Tibial nerve (tissue), 4 donors: ENCODE results near the gene HMGB2. TPM values are rescaled to one million over a fixed set of nuclear protein-coding genes. Genes with fewer than 3 reads are reported as not detected.

Experiments used
- DNase-seq, 2 donors: peaks; one replicate each; pipeline ENCODE4 v3.0.0-alpha.2; 2019; ENCODE audit warnings: low spot score in 2 of 2
- H3K27ac ChIP-seq, 4 donors: fragments of 200-600 bp; sonication (generic) in 3 of 4; one replicate each; pipeline ENCODE4 v1.5.1; 2017 to 2019; ENCODE audit warnings: mild to moderate bottlenecking in 1 of 4
- H3K27me3 ChIP-seq, 2 donors: fragments of 200-600 bp; sonication (generic) in 1 of 2; one replicate each; pipeline versions ENCODE4 v1.5.1 to v1.6.0; 2017 to 2019
- H3K36me3 ChIP-seq, 3 donors: fragments of 200-600 bp; sonication (generic); one replicate each; pipeline ENCODE4 v1.5.1; 2018 to 2019
- H3K4me1 ChIP-seq, 4 donors: fragments of 200-600 bp; sonication (generic) in 3 of 4; one replicate each; pipeline ENCODE4 v1.5.1; 2017 to 2019
- H3K4me3 ChIP-seq, 4 donors: fragments of 200-600 bp; sonication (generic) in 3 of 4; one replicate each; pipeline ENCODE4 v1.5.1; 2017 to 2019; ENCODE audit warnings: mild to moderate bottlenecking in 1 of 4, moderate library complexity in 1 of 4
- H3K9me3 ChIP-seq, 4 donors: fragments of 200-600 bp; sonication (generic) in 3 of 4; one replicate each; pipeline ENCODE4 v1.5.1; 2017 to 2019
- CTCF ChIP-seq, 5 experiments: fragments of 200-600 bp in 3 of 5; fragments of 450-650 bp in 2 of 5; sonication (generic) in 3 of 5; IDR thresholded peaks; one replicate each; pipeline ENCODE4 v1.5.1; 2016 to 2019; ENCODE audit warnings: antibody characterized with exemption in 5 of 5, mild to moderate bottlenecking in 3 of 5, moderate library complexity in 2 of 5
- EP300 ChIP-seq, 2 donors: sonication (generic); formaldehyde crosslinking; IDR thresholded peaks; one replicate each; pipeline ENCODE4 v1.6.1; 2017; ENCODE audit warnings: antibody characterized with exemption in 2 of 2, mild to moderate bottlenecking in 1 of 2
- POLR2A ChIP-seq, 2 donors: fragments of 450-650 bp; IDR thresholded peaks; one replicate each; pipeline ENCODE4 v1.6.1; 2017; ENCODE audit warnings: antibody characterized with exemption in 2 of 2, mild to moderate bottlenecking in 2 of 2, moderate library complexity in 2 of 2
- WGBS, 2 donors: methylation state at CpG; one replicate each; pipeline ENCODE4 v1.1.5; 2018; 5-methylcytosine and 5-hydroxymethylcytosine counted together
- total RNA-seq, 4 donors: library from RNA; depleted of rRNA; stranded (reverse); fragments of >200 nt; gene quantifications; one replicate each; pipeline ENCODE4 v1.1.0, GENCODE V29; 2016

HMGB2 gene
- total RNA-seq, 4 donors from 2014 or later: 63.3 to 83.4 (median 72.4) TPM

GRCh38 chr4:173316060-173316459, 18.1 kb downstream of the HMGB2 start:
- H3K27me3 ChIP-seq: no peaks in the 10 kb centered on the region
- no peak for DNase-seq
- peaks cover 0 to 4% (median 0%) of the 10 kb centered on the region in 4 donors for H3K4me1 ChIP-seq
- peaks cover 0 to 57% (median 0%) of the 10 kb centered on the region in 3 donors for H3K36me3 ChIP-seq
- no peak overlapping the region for H3K27ac ChIP-seq
- H3K9me3 ChIP-seq: no peaks in the 10 kb centered on the region
- 75 to 84% methylated on average over 2 of the region's 2 CpGs for WGBS, 2 donors
- TF ChIP-seq POLR2A (IDR thresholded peaks at IDR 0.05): no peak
- TF ChIP-seq CTCF (IDR thresholded peaks at IDR 0.05): no peak
- TF ChIP-seq EP300 (IDR thresholded peaks at IDR 0.05): no peak
- H3K4me3 ChIP-seq: no peak overlapping the region

GRCh38 chr4:173314715-173315114, 19.4 kb downstream of the HMGB2 start:
- TF ChIP-seq EP300 (IDR thresholded peaks at IDR 0.05): no peak
- no peak for TF ChIP-seq POLR2A (IDR thresholded peaks at IDR 0.05)
- TF ChIP-seq CTCF (IDR thresholded peaks at IDR 0.05): no peak
- H3K4me1 ChIP-seq: peaks cover 0 to 4% (median 0%) of the 10 kb centered on the region in 4 donors

GRCh38 chr4:173311368-173311767, 22.8 kb downstream of the HMGB2 start:
- Histone ChIP-seq H3K4me1 (no peaks in the 10 kb centered on the region), H3K36me3 (peaks cover 0 to 59% (median 0%) of the 10 kb centered on the region in 3 donors)

More at GRCh38 chr4:173314715-173315114, 19.4 kb downstream of the HMGB2 start:
- Histone ChIP-seq H3K27me3 (no peaks in the 10 kb centered on the region), H3K27ac (no peak overlapping the region), H3K36me3 (peaks cover 0 to 52% (median 0%) of the 10 kb centered on the region in 3 donors), H3K9me3 (no peaks in the 10 kb centered on the region), H3K4me3 (no peak overlapping the region)
- DNase-seq: no peak
- 84 to 94% methylated on average over 3 of the region's 3 CpGs for WGBS, 2 donors

GRCh38 chr4:173307778-173308177, 26.4 kb downstream of the HMGB2 start:
- Histone ChIP-seq H3K27me3 (no peaks in the 10 kb centered on the region), H3K9me3 (no peaks in the 10 kb centered on the region), H3K27ac (no peak overlapping the region), H3K4me1 (no peaks in the 10 kb centered on the region), H3K4me3 (no peak overlapping the region), H3K36me3 (peaks cover 0 to 42% (median 0%) of the 10 kb centered on the region in 3 donors)
- 95 to 96% methylated on average over 3 of the region's 3 CpGs for WGBS, 2 donors
- TF ChIP-seq POLR2A (IDR thresholded peaks at IDR 0.05) (no peak), EP300 (IDR thresholded peaks at IDR 0.05) (no peak), CTCF (IDR thresholded peaks at IDR 0.05) (no peak)
- no peak for DNase-seq

More at GRCh38 chr4:173311368-173311767, 22.8 kb downstream of the HMGB2 start:
- WGBS, 2 donors: 73 to 89% methylated on average over 4 of the region's 4 CpGs
- TF ChIP-seq EP300 (IDR thresholded peaks at IDR 0.05) (no peak), POLR2A (IDR thresholded peaks at IDR 0.05) (no peak), CTCF (IDR thresholded peaks at IDR 0.05) (no peak)
- H3K27me3 ChIP-seq: no peaks in the 10 kb centered on the region
- H3K9me3 ChIP-seq: no peaks in the 10 kb centered on the region
- no peak overlapping the region for H3K27ac ChIP-seq
- no peak overlapping the region for H3K4me3 ChIP-seq
- no peak for DNase-seq

- Histone ChIP-seq H3K27ac (peak overlapping the region in 1 of 4 donors; percentile 43), H3K4me1 (no peaks in the 10 kb centered on the region), H3K4me3 (no peak overlapping the region), H3K9me3 (no peaks in the 10 kb centered on the region), H3K36me3 (peaks cover 0 to 15% (median 0%) of the 10 kb centered on the region in 3 donors), H3K27me3 (no peaks in the 10 kb centered on the region)
- 33 to 34% methylated on average over 5 of the region's 5 CpGs for WGBS, 2 donors
- peak; percentile 32 to 66 (median 58) for TF ChIP-seq CTCF (IDR thresholded peaks at IDR 0.05)
- no peak for TF ChIP-seq EP300 (IDR thresholded peaks at IDR 0.05)
- DNase-seq: no peak
Measured at GRCh38 chr4:173301518-173302201, 32.5 kb downstream of the HMGB2 start.
